Gastrocnemius medialis (tissue), 4 donors: Measurements from ENCODE around the gene DMBT1.

Experiments used
- POLR2A ChIP-seq, 2 donors: fragments of 450-650 bp; IDR thresholded peaks; one replicate each; pipeline ENCODE4 v1.6.1; 2017; ENCODE audit warnings: antibody characterized with exemption in 2 of 2, mild to moderate bottlenecking in 2 of 2, moderate library complexity in 2 of 2
- TF ChIP-seq, protein P1 (sequence below), 5 experiments: fragments of 450-650 bp in 3 of 5; fragments of 200-600 bp in 2 of 5; sonication (generic) in 2 of 5; IDR thresholded peaks in 4 of 5; conservative IDR thresholded peaks in 1 of 5; 1 replicate in 4 of 5; 2 replicates in 1 of 5; pipeline ENCODE4 v1.5.1; 2016 to 2019; ENCODE audit warnings: antibody characterized with exemption in 5 of 5, mild to moderate bottlenecking in 3 of 5, moderate library complexity in 3 of 5

DNA sequence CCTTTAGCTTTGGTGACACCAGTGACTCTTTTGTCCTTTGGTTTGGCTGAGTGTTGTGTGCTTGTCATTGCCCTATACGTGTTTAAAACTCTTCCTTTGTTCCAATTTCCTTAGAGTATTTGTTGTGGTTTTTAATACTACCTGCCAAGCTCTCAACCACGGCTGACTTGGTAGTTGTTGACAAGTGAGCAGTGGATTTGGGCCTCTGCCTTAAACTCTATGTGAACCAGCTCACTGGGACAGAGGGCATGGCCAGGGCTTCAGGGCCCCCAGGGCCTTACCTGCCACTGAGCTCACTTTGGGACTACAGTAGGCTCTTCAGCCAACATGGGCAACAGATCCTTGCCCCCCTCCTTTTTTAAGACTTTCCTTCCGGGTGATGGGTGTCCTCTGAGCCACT is 9.6 kb upstream of the DMBT1 start:
- TF ChIP-seq, protein P1, sequence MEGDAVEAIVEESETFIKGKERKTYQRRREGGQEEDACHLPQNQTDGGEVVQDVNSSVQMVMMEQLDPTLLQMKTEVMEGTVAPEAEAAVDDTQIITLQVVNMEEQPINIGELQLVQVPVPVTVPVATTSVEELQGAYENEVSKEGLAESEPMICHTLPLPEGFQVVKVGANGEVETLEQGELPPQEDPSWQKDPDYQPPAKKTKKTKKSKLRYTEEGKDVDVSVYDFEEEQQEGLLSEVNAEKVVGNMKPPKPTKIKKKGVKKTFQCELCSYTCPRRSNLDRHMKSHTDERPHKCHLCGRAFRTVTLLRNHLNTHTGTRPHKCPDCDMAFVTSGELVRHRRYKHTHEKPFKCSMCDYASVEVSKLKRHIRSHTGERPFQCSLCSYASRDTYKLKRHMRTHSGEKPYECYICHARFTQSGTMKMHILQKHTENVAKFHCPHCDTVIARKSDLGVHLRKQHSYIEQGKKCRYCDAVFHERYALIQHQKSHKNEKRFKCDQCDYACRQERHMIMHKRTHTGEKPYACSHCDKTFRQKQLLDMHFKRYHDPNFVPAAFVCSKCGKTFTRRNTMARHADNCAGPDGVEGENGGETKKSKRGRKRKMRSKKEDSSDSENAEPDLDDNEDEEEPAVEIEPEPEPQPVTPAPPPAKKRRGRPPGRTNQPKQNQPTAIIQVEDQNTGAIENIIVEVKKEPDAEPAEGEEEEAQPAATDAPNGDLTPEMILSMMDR (IDR thresholded peaks at IDR 0.05 in 4 of 5, conservative IDR thresholded peaks at IDR 0.05 in 1 of 5): no peak
- no peak for TF ChIP-seq POLR2A (IDR thresholded peaks at IDR 0.05)
